ENCODE results near the gene C19orf44.
"Not testable (repeated sequence)": the region's sequence is repeated elsewhere in the genome, so short reads cannot be mapped to it uniquely, and the experiment has no call there.

The C19orf44 gene

DNA sequence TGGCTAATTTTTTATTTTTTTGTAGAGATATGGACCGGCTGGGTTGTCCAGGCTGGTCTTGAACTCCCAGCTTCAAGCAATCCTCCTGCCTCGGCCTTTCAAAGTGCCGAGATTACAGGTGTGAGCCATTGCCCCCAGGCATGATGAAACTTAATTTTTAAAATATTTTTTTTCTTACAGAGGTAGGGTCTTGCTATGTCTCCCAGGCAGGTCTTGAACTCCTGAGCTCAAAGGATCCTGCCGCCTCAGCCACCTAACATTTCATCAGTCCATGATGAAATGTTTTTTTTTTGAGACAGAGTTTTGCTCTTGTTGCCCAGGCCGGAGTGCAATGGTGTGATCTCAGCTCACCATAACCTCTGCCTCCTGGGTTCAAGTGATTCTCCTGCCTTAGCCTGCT is 12.4 kb downstream of the C19orf44 start:
- H3K4me3 ChIP-seq (ENCODE audit: insufficient read length, low read depth): no peak overlapping the region
- no peaks in the 10 kb centered on the region for H3K4me1 ChIP-seq (ENCODE audit: insufficient read depth, insufficient read length)
- no peak for TF ChIP-seq SUZ12 (IDR thresholded peaks at IDR 0.05; ENCODE audit: extremely low read depth, insufficient read depth, insufficient read length)
- TF ChIP-seq YY1 (IDR thresholded peaks at IDR 0.05; ENCODE audit: insufficient read depth, insufficient read length): no peak
- no peak for TF ChIP-seq ZNF274 (IDR thresholded peaks at IDR 0.05; ENCODE audit: low read depth, low read length)
- peaks cover 57% of the 10 kb centered on the region for H3K36me3 ChIP-seq (ENCODE audit: insufficient read depth, insufficient read length, low read length)
- DNase-seq (ENCODE audit: low read depth, low spot score): no peak
- no peak overlapping the region for H3K9ac ChIP-seq (ENCODE audit: insufficient read length, low read depth)
- H3K27me3 ChIP-seq (ENCODE audit: insufficient read depth, insufficient read length): no peaks in the 10 kb centered on the region
- H3K9me3 ChIP-seq (ENCODE audit: insufficient read depth, low read length): no peaks in the 10 kb centered on the region

- Histone ChIP-seq H3K9me3 (ENCODE audit: insufficient read depth, low read length) (no peaks in the 10 kb centered on the region), H3K36me3 (ENCODE audit: insufficient read depth, insufficient read length, low read length) (peaks cover 50% of the 10 kb centered on the region), H3K27me3 (ENCODE audit: insufficient read depth, insufficient read length) (no peaks in the 10 kb centered on the region), H3K4me1 (ENCODE audit: insufficient read depth, insufficient read length) (no peaks in the 10 kb centered on the region), H3K9ac (ENCODE audit: insufficient read length, low read depth) (no peak overlapping the region), H3K4me3 (ENCODE audit: insufficient read length, low read depth) (no peak overlapping the region)
- TF ChIP-seq YY1 (IDR thresholded peaks at IDR 0.05; ENCODE audit: insufficient read depth, insufficient read length) (no peak), SUZ12 (IDR thresholded peaks at IDR 0.05; ENCODE audit: extremely low read depth, insufficient read depth, insufficient read length) (no peak), ZNF274 (IDR thresholded peaks at IDR 0.05; ENCODE audit: low read depth, low read length) (no peak)
- no peak for DNase-seq (ENCODE audit: low read depth, low spot score)
Measured at GRCh38 chr19:16509141-16510061, 13.2 kb downstream of the C19orf44 start.

DNA sequence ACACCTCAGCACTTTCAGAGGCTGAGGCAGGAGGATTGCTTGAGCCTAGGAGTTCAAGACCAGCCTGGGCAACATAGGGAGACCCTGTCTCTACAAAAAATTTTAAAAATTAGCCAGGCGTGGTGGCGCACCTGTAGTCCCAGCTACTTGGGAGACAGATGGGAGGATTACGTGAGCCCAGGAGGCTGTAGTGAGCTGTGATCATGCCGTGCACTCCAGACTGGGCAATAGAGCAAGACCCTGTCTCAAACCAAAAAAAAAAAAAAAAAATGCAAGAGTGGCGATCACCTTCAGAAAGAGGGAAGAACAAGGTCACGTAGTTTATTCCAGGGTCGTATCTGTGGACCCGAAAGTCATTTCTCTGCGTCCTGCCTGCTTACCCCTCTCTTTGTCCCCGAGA is 16.4 kb downstream of the C19orf44 start:
- DNase-seq (ENCODE audit: low read depth, low spot score); H3K9ac ChIP-seq (ENCODE audit: insufficient read length, low read depth); H3K27me3 ChIP-seq (ENCODE audit: insufficient read depth, insufficient read length); H3K4me1 ChIP-seq (ENCODE audit: insufficient read depth, insufficient read length); H3K9me3 ChIP-seq (ENCODE audit: insufficient read depth, low read length); H3K4me3 ChIP-seq (ENCODE audit: insufficient read length, low read depth): not testable (repeated sequence)
- peaks cover 68% of the 10 kb centered on the region for H3K36me3 ChIP-seq (ENCODE audit: insufficient read depth, insufficient read length, low read length)

GRCh38 chr19:16514383-16515019 is 18.3 kb downstream of the C19orf44 start:
- no peaks in the 10 kb centered on the region for H3K27me3 ChIP-seq (ENCODE audit: insufficient read depth, insufficient read length)
- no peak for TF ChIP-seq YY1 (IDR thresholded peaks at IDR 0.05; ENCODE audit: insufficient read depth, insufficient read length)
- TF ChIP-seq ZNF274 (IDR thresholded peaks at IDR 0.05; ENCODE audit: low read depth, low read length): no peak
- peaks cover 76% of the 10 kb centered on the region for H3K36me3 ChIP-seq (ENCODE audit: insufficient read depth, insufficient read length, low read length)
- H3K9ac ChIP-seq (ENCODE audit: insufficient read length, low read depth): no peak overlapping the region
- no peak for DNase-seq (ENCODE audit: low read depth, low spot score)
- no peaks in the 10 kb centered on the region for H3K9me3 ChIP-seq (ENCODE audit: insufficient read depth, low read length)
- H3K4me1 ChIP-seq (ENCODE audit: insufficient read depth, insufficient read length): no peaks in the 10 kb centered on the region
- no peak overlapping the region for H3K4me3 ChIP-seq (ENCODE audit: insufficient read length, low read depth)

DNA sequence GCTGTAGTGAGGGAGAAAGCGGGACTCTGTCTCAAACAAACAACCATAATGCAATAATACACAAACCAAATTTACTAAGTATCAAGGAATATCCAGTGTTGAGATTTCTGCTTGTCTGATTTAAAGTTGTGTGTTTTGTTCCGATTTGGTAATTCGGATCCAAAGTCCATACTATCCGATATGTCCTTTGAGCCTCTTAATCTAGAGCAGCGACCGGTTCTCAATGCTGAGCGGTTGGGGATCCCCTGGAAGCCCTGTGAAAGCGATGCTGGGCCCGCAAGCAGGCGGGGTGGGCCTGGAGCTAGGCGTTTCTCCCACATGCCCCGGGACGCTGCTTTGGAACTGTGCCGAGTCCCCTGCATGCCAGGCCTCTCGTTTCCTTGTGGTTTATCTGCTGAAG is 20.2 kb downstream of the C19orf44 start:
- Histone ChIP-seq H3K9me3 (ENCODE audit: insufficient read depth, low read length) (no peaks in the 10 kb centered on the region), H3K27me3 (ENCODE audit: insufficient read depth, insufficient read length) (no peaks in the 10 kb centered on the region), H3K4me3 (ENCODE audit: insufficient read length, low read depth) (no peak overlapping the region), H3K4me1 (ENCODE audit: insufficient read depth, insufficient read length) (no peaks in the 10 kb centered on the region), H3K9ac (ENCODE audit: insufficient read length, low read depth) (no peak overlapping the region), H3K36me3 (ENCODE audit: insufficient read depth, insufficient read length, low read length) (peaks cover 82% of the 10 kb centered on the region)
- TF ChIP-seq ZNF274 (IDR thresholded peaks at IDR 0.05; ENCODE audit: low read depth, low read length) (no peak), SUZ12 (IDR thresholded peaks at IDR 0.05; ENCODE audit: extremely low read depth, insufficient read depth, insufficient read length) (no peak), YY1 (IDR thresholded peaks at IDR 0.05; ENCODE audit: insufficient read depth, insufficient read length) (no peak)
- DNase-seq (ENCODE audit: low read depth, low spot score): no peak

GRCh38 chr19:16516923-16517610 is 20.9 kb downstream of the C19orf44 start:
- no peak for DNase-seq (ENCODE audit: low read depth, low spot score)
- Histone ChIP-seq H3K4me1 (ENCODE audit: insufficient read depth, insufficient read length) (no peaks in the 10 kb centered on the region), H3K36me3 (ENCODE audit: insufficient read depth, insufficient read length, low read length) (peaks cover 83% of the 10 kb centered on the region), H3K27me3 (ENCODE audit: insufficient read depth, insufficient read length) (no peaks in the 10 kb centered on the region), H3K9me3 (ENCODE audit: insufficient read depth, low read length) (no peaks in the 10 kb centered on the region), H3K9ac (ENCODE audit: insufficient read length, low read depth) (no peak overlapping the region), H3K4me3 (ENCODE audit: insufficient read length, low read depth) (no peak overlapping the region)
- TF ChIP-seq SUZ12 (IDR thresholded peaks at IDR 0.05; ENCODE audit: extremely low read depth, insufficient read depth, insufficient read length): no peak
- TF ChIP-seq ZNF274 (IDR thresholded peaks at IDR 0.05; ENCODE audit: low read depth, low read length): no peak
- no peak for TF ChIP-seq YY1 (IDR thresholded peaks at IDR 0.05; ENCODE audit: insufficient read depth, insufficient read length)

DNA sequence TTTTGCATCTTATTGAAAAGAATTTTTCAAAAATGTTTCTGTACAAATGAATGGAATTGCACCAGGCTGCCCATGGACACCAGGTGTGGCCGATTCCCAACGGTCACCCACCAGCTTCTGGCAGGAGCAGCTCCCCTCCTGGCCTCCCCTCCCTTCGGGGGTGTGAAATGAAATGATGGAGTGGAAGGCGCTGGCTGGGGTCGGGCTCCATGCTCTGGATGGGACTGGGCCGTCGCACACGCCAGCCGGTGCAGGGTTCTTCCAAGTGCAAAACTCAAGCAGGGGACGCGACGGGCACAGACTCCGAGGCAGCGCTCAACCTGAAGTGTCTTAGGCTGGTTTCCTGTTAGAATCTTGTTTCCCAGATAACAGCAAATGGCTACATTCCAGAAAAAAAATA is 21.9 kb downstream of the C19orf44 start:
- TF ChIP-seq SUZ12 (IDR thresholded peaks at IDR 0.05; ENCODE audit: extremely low read depth, insufficient read depth, insufficient read length) (no peak), YY1 (IDR thresholded peaks at IDR 0.05; ENCODE audit: insufficient read depth, insufficient read length) (no peak), ZNF274 (IDR thresholded peaks at IDR 0.05; ENCODE audit: low read depth, low read length) (no peak)
- Histone ChIP-seq H3K9ac (ENCODE audit: insufficient read length, low read depth) (no peak overlapping the region), H3K27me3 (ENCODE audit: insufficient read depth, insufficient read length) (no peaks in the 10 kb centered on the region), H3K9me3 (ENCODE audit: insufficient read depth, low read length) (no peaks in the 10 kb centered on the region), H3K4me1 (ENCODE audit: insufficient read depth, insufficient read length) (no peaks in the 10 kb centered on the region), H3K36me3 (ENCODE audit: insufficient read depth, insufficient read length, low read length) (peaks cover 83% of the 10 kb centered on the region), H3K4me3 (ENCODE audit: insufficient read length, low read depth) (no peak overlapping the region)
- no peak for DNase-seq (ENCODE audit: low read depth, low spot score)

All from NT2/D1 (cell line).